ENCODE data around the gene SPATA17.
"Not testable (repeated sequence)": the region's sequence is repeated elsewhere in the genome, so short reads cannot be mapped to it uniquely, and the experiment has no call there.

SPATA17 gene

DNA sequence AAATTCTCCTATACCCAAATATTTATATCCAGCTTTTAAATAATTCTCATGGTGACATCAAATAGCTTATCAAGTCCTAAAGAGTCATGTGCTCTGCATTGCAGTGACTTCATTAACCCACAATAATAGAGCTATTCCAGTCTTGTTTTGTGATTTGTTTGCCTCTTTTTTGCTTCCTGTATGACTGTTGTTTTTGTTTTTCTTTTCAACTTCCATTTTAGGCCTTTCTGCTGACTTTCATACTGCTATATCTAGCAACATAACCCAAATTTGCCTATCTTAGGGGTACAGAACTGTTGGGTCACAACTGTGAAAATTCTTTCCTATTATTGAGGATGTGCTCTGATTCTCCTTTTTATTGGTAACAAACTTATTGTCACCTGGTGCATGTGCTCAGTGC is 30.3 kb downstream of the SPATA17 start:
- no peak for DNase-seq (ENCODE audit: low read depth, low spot score)
- ChIA-PET POLR2A (no interaction called here), CTCF (interaction anchor here (0.6 to 1.7 kb wide), 9 partner anchors 8 to 1094 kb away, joined by 3 to 6 read pairs (median 3); no protein-coding TSS in a partner anchor)
- no peak overlapping the region for H3K4me3 ChIP-seq (ENCODE audit: low read depth, low read length)
- TF ChIP-seq CTCF (IDR thresholded peaks at IDR 0.05; ENCODE audit: insufficient read depth, low read length, missing control alignments), result no peak

- H3K4me3 ChIP-seq (ENCODE audit: low read depth, low read length), result no peak overlapping the region
- DNase-seq (ENCODE audit: low read depth, low spot score), result no peak
- POLR2A ChIA-PET, result no interaction called here
- CTCF ChIA-PET, result no interaction called here
- TF ChIP-seq CTCF (IDR thresholded peaks at IDR 0.05; ENCODE audit: insufficient read depth, low read length, missing control alignments), result no peak
Measured at GRCh38 chr1:217668351-217668940, 37.3 kb downstream of the SPATA17 start.

DNA sequence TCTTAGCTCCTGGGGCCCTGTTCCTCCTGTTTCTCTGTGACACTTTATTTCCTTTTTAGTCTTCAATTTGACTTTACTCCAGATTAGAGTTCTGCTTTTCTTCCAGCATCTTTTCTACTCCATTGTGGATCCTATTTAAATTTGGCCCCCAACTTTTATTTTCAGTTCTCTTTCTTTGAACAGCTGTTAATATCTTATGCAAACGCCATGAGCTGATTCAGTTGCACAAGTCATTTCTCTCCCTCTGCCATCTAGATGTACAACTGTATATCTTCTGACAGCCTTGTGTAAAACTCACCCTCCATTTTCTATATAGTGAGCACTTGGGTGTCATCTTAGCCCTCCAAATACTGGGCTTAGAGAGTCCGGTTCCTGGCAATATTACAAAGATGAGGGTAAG is 42.2 kb downstream of the SPATA17 start:
- no peak overlapping the region for H3K4me3 ChIP-seq (ENCODE audit: low read depth, low read length)
- POLR2A ChIA-PET, result no interaction called here
- TF ChIP-seq CTCF (IDR thresholded peaks at IDR 0.05; ENCODE audit: insufficient read depth, low read length, missing control alignments), result no peak
- CTCF ChIA-PET, result no interaction called here
- no peak for DNase-seq (ENCODE audit: low read depth, low spot score)

DNA sequence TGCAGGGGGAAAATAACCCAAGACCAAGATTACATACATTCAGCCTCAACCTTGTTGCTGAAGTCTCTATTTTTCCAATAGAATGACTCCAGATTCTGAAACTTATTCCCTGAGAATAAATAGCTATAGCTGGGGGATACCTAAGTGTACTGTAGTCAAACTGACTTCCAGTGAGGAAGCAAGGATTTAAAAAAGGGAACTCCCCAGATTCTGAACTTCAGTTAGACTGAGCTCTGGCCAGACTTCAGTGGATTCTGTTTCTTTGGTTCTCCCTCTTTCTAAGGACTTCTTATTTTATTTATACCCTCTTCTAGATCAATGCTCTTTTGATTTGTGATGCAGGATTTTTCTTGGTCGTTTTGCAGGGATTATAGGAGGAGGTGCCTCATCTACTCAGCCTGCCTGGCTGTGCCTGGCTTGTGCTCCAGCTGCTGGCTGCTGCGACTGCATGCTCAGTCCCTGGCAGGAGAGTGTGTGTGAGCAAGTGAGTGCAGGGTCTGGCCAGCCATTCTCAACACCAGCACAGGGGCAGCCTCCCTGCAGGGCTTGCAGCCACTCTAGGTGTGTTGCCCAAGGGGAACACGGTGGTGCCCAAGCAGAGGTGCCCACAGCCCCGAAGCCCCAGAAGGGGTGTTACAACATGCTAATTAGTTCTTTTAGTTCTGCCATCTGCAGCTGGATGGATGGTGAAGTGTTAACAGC is 43.0 kb downstream of the SPATA17 start:
- TF ChIP-seq CTCF (IDR thresholded peaks at IDR 0.05; ENCODE audit: insufficient read depth, low read length, missing control alignments), result no peak
- POLR2A ChIA-PET, result no interaction called here
- DNase-seq (ENCODE audit: low read depth, low spot score), result no peak
- no peak overlapping the region for H3K4me3 ChIP-seq (ENCODE audit: low read depth, low read length)
- CTCF ChIA-PET, result no interaction called here

DNA sequence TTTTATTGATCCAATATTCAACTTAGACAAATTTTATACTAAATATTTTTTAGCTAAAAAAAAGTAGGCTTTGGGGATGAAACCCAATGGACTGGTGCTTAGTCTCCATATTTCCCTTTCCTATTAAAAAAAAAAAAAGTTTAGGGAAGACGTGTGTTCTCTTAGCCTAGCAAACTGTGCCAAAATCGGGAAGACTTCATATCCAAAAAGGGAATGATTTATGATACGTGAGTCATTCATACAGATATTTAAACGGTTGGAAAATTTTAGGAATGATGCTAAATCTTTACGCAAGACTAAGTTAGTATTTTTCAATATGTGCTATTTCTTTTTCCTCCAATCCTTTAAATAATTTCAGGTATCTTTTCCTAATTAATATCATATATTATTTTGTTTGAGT is 50.7 kb downstream of the SPATA17 start:
- H3K4me3 ChIP-seq (ENCODE audit: low read depth, low read length), result no peak overlapping the region
- DNase-seq (ENCODE audit: low read depth, low spot score), result no peak
- no peak for TF ChIP-seq CTCF (IDR thresholded peaks at IDR 0.05; ENCODE audit: insufficient read depth, low read length, missing control alignments)
- ChIA-PET POLR2A (no interaction called here), CTCF (no interaction called here)

- POLR2A ChIA-PET, result no interaction called here
- DNase-seq (ENCODE audit: low read depth, low spot score), result no peak
- no peak for TF ChIP-seq CTCF (IDR thresholded peaks at IDR 0.05; ENCODE audit: insufficient read depth, low read length, missing control alignments)
- H3K4me3 ChIP-seq (ENCODE audit: low read depth, low read length), result no peak overlapping the region
- CTCF ChIA-PET, result no interaction called here
Measured at GRCh38 chr1:217687511-217687910, 56.4 kb downstream of the SPATA17 start.

DNA sequence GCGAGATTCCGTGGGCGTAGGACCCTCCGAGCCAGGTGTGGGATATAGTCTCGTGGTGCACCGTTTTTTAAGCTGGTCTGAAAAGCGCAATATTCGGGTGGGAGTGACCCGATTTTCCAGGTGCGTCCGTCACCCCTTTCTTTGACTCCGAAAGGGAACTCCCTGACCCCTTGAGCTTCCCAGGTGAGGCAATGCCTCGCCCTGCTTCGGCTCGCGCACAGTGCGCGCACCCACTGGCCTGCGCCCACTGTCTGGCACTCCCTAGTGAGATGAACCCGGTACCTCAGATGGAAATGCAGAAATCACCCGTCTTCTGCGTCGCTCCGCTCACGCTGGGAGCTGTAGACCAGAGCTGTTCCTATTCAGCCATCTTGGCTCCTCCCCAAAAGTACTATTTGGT is 65.0 kb downstream of the SPATA17 start:
- DNase-seq (ENCODE audit: low read depth, low spot score); H3K4me3 ChIP-seq (ENCODE audit: low read depth, low read length); POLR2A ChIA-PET; CTCF ChIA-PET: not testable (repeated sequence)
